Astrocyte (in vitro differentiated cells and primary cell): ENCODE results near the gene PRKCI. TPM values are rescaled to one million over a fixed set of nuclear protein-coding genes. Genes with fewer than 3 reads are reported as not detected.

ENCODE experiments used
- DNase-seq: peaks from one replicate; pipeline ENCODE4 v3.0.0-alpha.2; 2010; ENCODE audit warnings: low read depth
- FAIRE-seq: peaks from 2 replicates; lab custom pipeline; 2011; peaks lifted over from hg19 to GRCh38; lab: Jason Lieb, UNC
- H2AFZ ChIP-seq: 2 replicates; pipeline ENCODE4 v1.6.0; 2012; ENCODE audit warnings: low read depth, low read length, inconsistent platforms
- H3K27ac ChIP-seq: 2 replicates; pipeline ENCODE4 v1.5.1; 2011; ENCODE audit warnings: low read depth, low read length, inconsistent platforms
- H3K27me3 ChIP-seq: 2 replicates; pipeline ENCODE4 v1.6.0; 2011; ENCODE audit warnings: low read length, inconsistent platforms; ENCODE audit not compliant: insufficient read depth
- H3K36me3 ChIP-seq: 2 replicates; pipeline ENCODE4 v1.5.1; 2011; ENCODE audit warnings: low read length, inconsistent platforms; ENCODE audit not compliant: insufficient read depth
- H3K4me1 ChIP-seq: 2 replicates; pipeline ENCODE4 v1.5.1; 2011; ENCODE audit warnings: low read length, inconsistent platforms; ENCODE audit not compliant: insufficient read depth
- H3K4me2 ChIP-seq: 2 replicates; pipeline ENCODE4 v1.6.0; 2012; ENCODE audit warnings: low read length, inconsistent platforms
- H3K4me3 ChIP-seq: 2 replicates; pipeline ENCODE4 v1.5.1; 2011; ENCODE audit warnings: low read depth, mild to moderate bottlenecking, low read length, inconsistent platforms; ENCODE audit not compliant: insufficient read depth
- H3K79me2 ChIP-seq: 2 replicates; pipeline ENCODE4 v1.6.0; 2012; ENCODE audit warnings: mild to moderate bottlenecking, low read length, inconsistent platforms; ENCODE audit not compliant: insufficient read depth
- H3K9ac ChIP-seq: 2 replicates; pipeline ENCODE4 v1.6.0; 2012; ENCODE audit warnings: mild to moderate bottlenecking, low read length, inconsistent platforms
- H3K9me3 ChIP-seq: 2 replicates; pipeline ENCODE4 v1.5.1; 2012; ENCODE audit warnings: low read depth, mild to moderate bottlenecking, low read length, inconsistent platforms; ENCODE audit not compliant: insufficient read depth
- H4K20me1 ChIP-seq: 2 replicates; pipeline ENCODE4 v1.6.0; 2012; ENCODE audit warnings: low read length, inconsistent platforms; ENCODE audit not compliant: insufficient read depth
- H3K27ac Mint-ChIP-seq: one replicate; pipeline ENCODE4 v1.8.0; 2021; ENCODE audit warnings: mild to moderate bottlenecking, mixed read lengths; ENCODE audit not compliant: unreplicated experiment
- H3K27me3 Mint-ChIP-seq: one replicate; pipeline ENCODE4 v1.8.0; 2021; ENCODE audit warnings: low read depth, mixed read lengths; ENCODE audit not compliant: unreplicated experiment
- H3K36me3 Mint-ChIP-seq: one replicate; pipeline ENCODE4 v1.8.0; 2021; ENCODE audit warnings: low read depth, mixed read lengths; ENCODE audit not compliant: unreplicated experiment
- H3K4me1 Mint-ChIP-seq: one replicate; pipeline ENCODE4 v1.8.0; 2021; ENCODE audit warnings: low read depth, mixed read lengths; ENCODE audit not compliant: unreplicated experiment
- H3K4me3 Mint-ChIP-seq: one replicate; pipeline ENCODE4 v1.8.0; 2021; ENCODE audit warnings: mild to moderate bottlenecking, moderate library complexity, mixed read lengths; ENCODE audit not compliant: unreplicated experiment
- H3K9me3 Mint-ChIP-seq: one replicate; pipeline ENCODE4 v1.8.0; 2021; ENCODE audit warnings: mild to moderate bottlenecking, mixed read lengths; ENCODE audit not compliant: unreplicated experiment
- CTCF ChIP-seq: IDR thresholded peaks from 2 replicates; pipeline ENCODE4 v1.5.1; 2011; ENCODE audit warnings: low read depth, mild to moderate bottlenecking, inconsistent platforms, low read length, moderate library complexity; ENCODE audit not compliant: insufficient read depth
- EZH2 ChIP-seq: IDR thresholded peaks from 2 replicates; pipeline ENCODE4 v1.6.1; 2012; ENCODE audit warnings: mild to moderate bottlenecking, low read length, inconsistent platforms; ENCODE audit not compliant: insufficient read depth
- total RNA-seq: library from RNA; stranded (reverse); gene quantifications from 2 replicates; pipeline ENCODE4 v1.2.1, GENCODE V29; 2021

The PRKCI gene
- total RNA-seq, 1 donor from 2014 or later = 65.2 TPM

- no peaks in the 10 kb centered on the region for H3K79me2 ChIP-seq
- H3K27me3 ChIP-seq = no peaks in the 10 kb centered on the region
- FAIRE-seq (no peak), DNase-seq (no peak)
- no peak overlapping the region for H2AFZ ChIP-seq
- no peaks in the 10 kb centered on the region for H3K9me3 ChIP-seq
- H3K36me3 Mint-ChIP-seq = peaks cover 8% of the 10 kb centered on the region
- H4K20me1 ChIP-seq = no peaks in the 10 kb centered on the region
- peaks cover 12% of the 10 kb centered on the region for H3K36me3 ChIP-seq
- H3K4me2 ChIP-seq = no peak overlapping the region
- TF ChIP-seq EZH2 = no peak
- TF ChIP-seq CTCF = no peak
- H3K4me3 ChIP-seq = no peak overlapping the region
- no peaks in the 10 kb centered on the region for H3K4me1 Mint-ChIP-seq
- H3K4me1 ChIP-seq = no peaks in the 10 kb centered on the region
- no peak overlapping the region for H3K27ac ChIP-seq
- H3K9ac ChIP-seq = no peak overlapping the region
- H3K27ac Mint-ChIP-seq = no peak overlapping the region
- H3K4me3 Mint-ChIP-seq = no peak overlapping the region
- no peaks in the 10 kb centered on the region for H3K9me3 Mint-ChIP-seq
- H3K27me3 Mint-ChIP-seq = no peaks in the 10 kb centered on the region
Observed at GRCh38 chr3:170295586-170295985, 73.4 kb downstream of the PRKCI start.

DNA sequence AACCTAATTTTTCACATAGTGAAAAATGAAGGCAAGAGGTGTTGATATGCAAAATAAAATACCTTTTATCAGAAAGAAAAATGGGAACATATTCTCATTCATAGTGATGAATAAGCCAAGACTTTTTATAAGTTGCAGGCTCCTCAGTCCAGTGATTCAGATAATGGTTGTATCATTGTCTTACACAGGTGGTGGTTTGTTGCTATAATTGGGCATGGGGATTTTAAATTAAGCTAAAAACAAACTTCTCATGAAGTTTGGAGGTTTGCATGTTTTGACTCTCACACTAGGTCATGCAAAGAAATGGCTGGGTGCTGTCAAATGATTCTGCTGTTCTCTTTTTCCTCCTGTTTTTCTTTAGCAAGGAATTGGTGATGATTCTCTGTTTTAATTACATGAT, 74.5 kb downstream of the PRKCI start:
- Histone ChIP-seq H3K79me2 (no peaks in the 10 kb centered on the region), H3K9ac (no peak overlapping the region), H4K20me1 (no peaks in the 10 kb centered on the region), H3K27me3 (no peaks in the 10 kb centered on the region), H3K36me3 (peaks cover 20% of the 10 kb centered on the region), H3K4me2 (no peak overlapping the region), H3K4me3 (no peak overlapping the region), H3K27ac (no peak overlapping the region), H3K9me3 (no peaks in the 10 kb centered on the region), H3K4me1 (no peaks in the 10 kb centered on the region), H2AFZ (no peak overlapping the region)
- Mint-ChIP-seq H3K9me3 (no peaks in the 10 kb centered on the region), H3K27ac (no peak overlapping the region), H3K36me3 (peaks cover 6% of the 10 kb centered on the region), H3K27me3 (no peaks in the 10 kb centered on the region), H3K4me1 (no peaks in the 10 kb centered on the region), H3K4me3 (no peak overlapping the region)
- DNase-seq (no peak), FAIRE-seq (no peak)
- no peak for TF ChIP-seq EZH2
- no peak for TF ChIP-seq CTCF

DNA sequence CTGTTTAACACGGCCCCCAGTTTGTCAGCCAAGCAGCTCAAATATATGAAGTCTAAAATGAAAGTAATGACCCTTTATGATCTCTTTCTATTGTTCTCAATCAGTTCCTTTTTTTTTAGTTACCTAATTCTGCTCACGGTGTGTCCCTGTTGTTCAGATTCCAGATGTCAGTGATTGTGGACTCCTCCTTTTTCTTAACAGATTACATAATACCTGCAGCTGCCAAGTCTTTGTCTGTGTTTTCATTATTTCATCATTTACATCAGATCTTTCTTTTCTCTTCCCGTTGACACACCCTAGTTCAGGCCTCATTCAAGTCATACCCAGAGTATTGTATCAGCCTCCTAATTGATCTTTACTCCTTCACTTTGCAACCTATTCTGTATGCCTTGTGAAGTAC, 79.2 kb downstream of the PRKCI start:
- H3K79me2 ChIP-seq = no peaks in the 10 kb centered on the region
- no peaks in the 10 kb centered on the region for H3K4me1 ChIP-seq
- peaks cover 21% of the 10 kb centered on the region for H3K36me3 ChIP-seq
- Mint-ChIP-seq H3K36me3 (peaks cover 2% of the 10 kb centered on the region), H3K9me3 (no peaks in the 10 kb centered on the region), H3K4me1 (no peaks in the 10 kb centered on the region), H3K27me3 (no peaks in the 10 kb centered on the region), H3K4me3 (no peak overlapping the region), H3K27ac (no peak overlapping the region)
- H4K20me1 ChIP-seq = no peaks in the 10 kb centered on the region
- H3K27ac ChIP-seq = no peak overlapping the region
- H3K27me3 ChIP-seq = no peaks in the 10 kb centered on the region
- H2AFZ ChIP-seq = no peak overlapping the region
- no peak overlapping the region for H3K4me3 ChIP-seq
- no peak overlapping the region for H3K4me2 ChIP-seq
- no peak overlapping the region for H3K9ac ChIP-seq
- FAIRE-seq (no peak), DNase-seq (peak; percentile 52)
- no peaks in the 10 kb centered on the region for H3K9me3 ChIP-seq
- TF ChIP-seq EZH2 = no peak
- no peak for TF ChIP-seq CTCF
